Suprapubic skin (tissue), 3 donors: ENCODE results near the gene POLD1.

Experiments used
- CTCF ChIP-seq, 2 donors: fragments of 200-600 bp in 1 of 2; fragments of 450-650 bp in 1 of 2; sonication (generic) in 1 of 2; IDR thresholded peaks; one replicate each; pipeline ENCODE4 v1.5.1; 2016 to 2019; ENCODE audit warnings: antibody characterized with exemption in 2 of 2, mild to moderate bottlenecking in 1 of 2, moderate library complexity in 1 of 2
- POLR2A ChIP-seq, 2 donors: fragments of 450-650 bp; IDR thresholded peaks; one replicate each; pipeline ENCODE4 v1.6.1; 2017; ENCODE audit warnings: antibody characterized with exemption in 2 of 2, mild to moderate bottlenecking in 2 of 2, moderate library complexity in 2 of 2

DNA sequence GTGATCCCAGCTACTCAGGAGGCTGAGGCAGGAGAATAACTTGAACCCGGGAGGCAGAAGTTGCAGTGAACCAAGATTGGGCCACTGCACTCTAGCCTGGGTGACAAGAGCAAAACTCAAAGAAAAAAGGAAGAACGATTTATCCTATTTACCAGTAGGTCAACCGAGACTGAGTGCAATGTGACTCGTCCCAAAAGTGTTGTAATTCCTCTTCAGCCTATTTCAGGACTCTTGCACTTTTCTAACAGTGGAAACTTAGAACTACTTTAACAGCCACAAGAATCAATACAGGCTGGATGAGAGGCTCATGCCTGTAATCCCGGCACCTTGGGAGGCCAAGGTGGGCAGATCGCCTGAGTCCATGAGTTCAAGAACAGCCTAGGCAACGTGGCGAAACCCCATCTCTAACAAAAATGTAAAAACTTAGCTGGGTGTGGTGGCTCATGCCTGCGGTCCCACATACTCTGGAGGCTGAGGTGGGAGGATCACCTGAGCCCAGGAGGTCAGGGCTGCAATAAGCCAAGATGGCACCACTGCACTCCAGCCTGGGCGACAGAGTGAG, 12.2 kb upstream of the POLD1 start:
- TF ChIP-seq POLR2A (IDR thresholded peaks at IDR 0.05) = no peak
- no peak for TF ChIP-seq CTCF (IDR thresholded peaks at IDR 0.05)
